Adrenal gland (tissue), 5 donors: ENCODE data around the gene PES1.
"Not testable (repeated sequence)": the region's sequence is repeated elsewhere in the genome, so short reads cannot be mapped to it uniquely, and the experiment has no call there.

Source experiments
- POLR2A ChIP-seq, 2 donors: fragments of 450-650 bp; IDR thresholded peaks; one replicate each; pipeline ENCODE4 v1.6.1; 2017; ENCODE audit warnings: antibody characterized with exemption in 2 of 2, mild to moderate bottlenecking in 2 of 2, moderate library complexity in 1 of 2
- TF ChIP-seq, protein P1 (sequence below), 6 experiments: fragments of 450-650 bp in 4 of 6; fragments of 200-600 bp in 2 of 6; sonication (generic) in 1 of 6; IDR thresholded peaks; 1 replicate in 5 of 6; 2 replicates in 1 of 6; pipeline versions ENCODE4 v1.5.1 to v1.8.0; 2016 to 2021; ENCODE audit warnings: antibody characterized with exemption in 6 of 6, mild to moderate bottlenecking in 2 of 6, moderate library complexity in 1 of 6
- donor health status: DM: no; HTN: no; CAD: no.

- TF ChIP-seq, protein P1, sequence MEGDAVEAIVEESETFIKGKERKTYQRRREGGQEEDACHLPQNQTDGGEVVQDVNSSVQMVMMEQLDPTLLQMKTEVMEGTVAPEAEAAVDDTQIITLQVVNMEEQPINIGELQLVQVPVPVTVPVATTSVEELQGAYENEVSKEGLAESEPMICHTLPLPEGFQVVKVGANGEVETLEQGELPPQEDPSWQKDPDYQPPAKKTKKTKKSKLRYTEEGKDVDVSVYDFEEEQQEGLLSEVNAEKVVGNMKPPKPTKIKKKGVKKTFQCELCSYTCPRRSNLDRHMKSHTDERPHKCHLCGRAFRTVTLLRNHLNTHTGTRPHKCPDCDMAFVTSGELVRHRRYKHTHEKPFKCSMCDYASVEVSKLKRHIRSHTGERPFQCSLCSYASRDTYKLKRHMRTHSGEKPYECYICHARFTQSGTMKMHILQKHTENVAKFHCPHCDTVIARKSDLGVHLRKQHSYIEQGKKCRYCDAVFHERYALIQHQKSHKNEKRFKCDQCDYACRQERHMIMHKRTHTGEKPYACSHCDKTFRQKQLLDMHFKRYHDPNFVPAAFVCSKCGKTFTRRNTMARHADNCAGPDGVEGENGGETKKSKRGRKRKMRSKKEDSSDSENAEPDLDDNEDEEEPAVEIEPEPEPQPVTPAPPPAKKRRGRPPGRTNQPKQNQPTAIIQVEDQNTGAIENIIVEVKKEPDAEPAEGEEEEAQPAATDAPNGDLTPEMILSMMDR (IDR thresholded peaks at IDR 0.05) = not testable (repeated sequence)
- not testable (repeated sequence) for TF ChIP-seq POLR2A (IDR thresholded peaks at IDR 0.05)
These were observed 50.2 kb downstream of the PES1 start for GRCh38 chr22:30541511-30541910.
